Right lobe of liver (tissue), 4 donors: Measurements from ENCODE around the gene CRTC2.

Experiments
- CTCF ChIP-seq, 4 donors: fragments of 200-600 bp in 3 of 4; fragments of 450-650 bp in 1 of 4; IDR thresholded peaks; one replicate each; pipeline versions ENCODE4 v1.5.1 to v1.8.0; 2016 to 2022; ENCODE audit warnings: antibody characterized with exemption in 4 of 4, mild to moderate bottlenecking in 2 of 4
- POLR2A ChIP-seq: fragments of 450-650 bp; IDR thresholded peaks from one replicate; pipeline ENCODE4 v1.6.1; 2017; ENCODE audit warnings: antibody characterized with exemption, mild to moderate bottlenecking
- donor health status: DM: no; HTN: no; CAD: no.
- donor health status: DM: no; HTN: no; CAD: no.
- donor health status: DM: no; HTN: yes; CAD: no.

GRCh38 chr1:153958111-153958960 is at the start of gene CRTC2:
- no peak for TF ChIP-seq CTCF (IDR thresholded peaks at IDR 0.05)
- TF ChIP-seq POLR2A: peak; percentile 58
